NCI-H2029 (cell line): ENCODE data around the gene HBEGF.
A peak's percentile ranks its signal among the peaks of the same experiment; 100 is the strongest.
"Not testable (repeated sequence)": the region's sequence is repeated elsewhere in the genome, so short reads cannot be mapped to it uniquely, and the experiment has no call there.

Experiments used
- DNase-seq: peaks from one replicate; lab custom pipeline; 2025; lab: John Stamatoyannopoulos, UW

Gene HBEGF

GRCh38 chr5:140360681-140361479 lies 14.5 kb upstream of the HBEGF start:
- DNase-seq: no peak

DNA sequence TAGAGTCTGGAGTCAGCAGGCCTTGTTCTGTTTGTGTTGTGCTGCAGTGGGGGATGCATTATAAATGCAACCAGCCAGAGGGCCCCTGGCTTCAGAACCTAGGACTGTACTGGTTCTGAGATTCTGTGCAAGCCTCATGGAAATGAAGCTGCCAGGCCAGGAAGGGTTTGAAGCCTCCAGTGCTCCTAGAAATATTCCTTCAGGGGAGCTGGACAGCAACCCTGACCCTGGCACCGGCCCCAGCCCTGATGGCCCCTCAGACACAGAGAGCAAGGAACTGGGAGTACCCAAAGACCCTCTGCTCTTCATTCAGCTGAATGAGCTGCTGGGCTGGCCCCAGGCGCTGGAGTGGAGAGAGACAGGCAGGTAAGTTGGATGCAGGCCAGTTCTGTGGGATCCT lies 13.7 kb upstream of the HBEGF start, which contains the start of gene SLC4A9:
TSS of gene SLC4A9 (plus strand) at position 94 of the 400 bp plus-strand sequence. CDS start at position 137, 43 bp downstream.
- DNase-seq: no peak

DNA sequence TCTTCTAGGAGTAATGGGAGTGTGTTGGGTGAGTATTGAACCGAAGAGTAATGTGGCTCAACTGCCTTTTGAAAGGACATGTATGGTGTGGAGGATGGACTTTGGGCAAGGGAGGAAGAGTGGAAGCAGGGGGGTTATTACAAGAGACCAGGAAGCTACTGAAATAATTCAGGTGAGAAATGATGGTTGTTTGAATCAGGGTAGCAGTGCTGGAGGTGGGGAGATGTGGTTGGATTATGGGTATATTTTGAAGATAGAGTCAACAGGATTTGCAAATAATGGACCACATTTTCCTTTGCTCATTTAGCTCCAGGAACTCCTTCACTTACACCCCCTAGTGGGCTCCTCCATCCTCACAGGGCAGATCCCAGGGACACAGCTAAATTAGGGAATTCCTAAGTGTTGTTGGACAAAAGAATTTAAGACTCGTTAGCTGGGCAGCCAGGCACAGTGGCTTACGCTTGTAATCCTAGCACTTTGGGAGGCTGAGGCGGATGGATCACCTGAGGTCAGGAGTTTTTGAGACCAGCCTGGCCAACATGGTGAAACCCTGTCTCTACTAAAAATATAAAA lies 12.4 kb upstream of the HBEGF start:
- no peak for DNase-seq

DNA sequence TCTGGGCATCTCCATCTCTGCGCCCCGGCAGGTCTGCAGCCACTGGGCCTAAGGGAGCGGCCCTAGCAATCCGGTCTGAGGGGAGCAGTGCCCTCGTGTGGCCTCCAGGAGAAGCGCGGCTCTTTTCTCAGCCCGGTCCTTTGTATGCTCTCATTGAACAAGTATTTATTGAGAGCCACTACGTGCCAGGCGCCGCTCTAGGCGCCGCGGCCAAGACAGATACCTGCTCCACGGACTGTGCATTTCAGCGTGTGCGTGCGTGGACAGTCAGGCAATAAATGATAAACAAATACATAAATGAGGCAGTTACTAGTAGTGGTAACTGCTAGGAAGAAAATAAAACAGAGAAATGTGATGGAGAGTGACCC lies 11.3 kb upstream of the HBEGF start:
- peak; percentile 79 for DNase-seq

DNA sequence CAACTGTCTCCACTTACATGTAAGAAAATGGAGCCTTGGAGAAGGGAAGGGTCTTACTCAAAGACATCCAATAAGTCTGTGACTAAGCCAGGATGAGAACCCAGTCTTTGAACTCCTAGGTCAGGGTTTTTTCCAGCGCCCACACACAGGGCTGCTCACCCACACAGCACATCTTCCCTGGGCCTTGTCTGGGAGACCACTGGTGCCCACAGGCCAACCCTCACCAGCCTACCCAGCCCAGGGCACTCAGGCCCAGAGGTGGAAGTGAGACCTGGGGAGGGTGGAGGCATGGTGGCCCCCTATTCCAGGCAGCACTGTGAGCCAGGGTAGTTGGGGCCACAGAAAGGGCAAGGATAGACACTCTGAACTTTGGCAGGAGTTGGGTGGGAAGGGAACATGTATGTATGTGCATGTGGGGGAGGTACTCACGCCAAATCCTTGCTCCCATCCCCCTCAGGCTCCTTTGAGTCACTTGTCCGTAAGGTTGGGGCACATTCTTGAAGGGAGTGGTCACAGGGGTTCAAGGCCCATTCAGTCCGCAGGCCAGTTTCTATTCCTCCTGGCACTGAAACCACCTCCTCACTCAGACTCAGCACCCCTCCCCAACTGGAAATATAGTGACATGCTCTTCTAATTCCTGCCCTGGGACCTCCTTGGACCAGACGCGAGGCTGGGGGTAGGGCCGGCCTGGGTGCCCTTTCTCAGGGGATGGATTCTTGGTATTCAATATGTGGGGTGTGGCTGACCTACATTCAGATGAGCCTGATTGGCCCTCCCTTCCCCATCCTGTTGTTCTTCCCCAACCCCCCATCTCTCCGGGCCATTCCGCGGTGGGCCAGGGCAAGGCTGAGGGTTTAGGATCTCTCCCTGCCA lies 10.7 kb upstream of the HBEGF start:
- no peak for DNase-seq

GRCh38 chr5:140355546-140355945 lies 9.1 kb upstream of the HBEGF start:
- DNase-seq: no peak

GRCh38 chr5:140351609-140352334 lies 5.4 kb upstream of the HBEGF start:
- peak; percentile 45 for DNase-seq

DNA sequence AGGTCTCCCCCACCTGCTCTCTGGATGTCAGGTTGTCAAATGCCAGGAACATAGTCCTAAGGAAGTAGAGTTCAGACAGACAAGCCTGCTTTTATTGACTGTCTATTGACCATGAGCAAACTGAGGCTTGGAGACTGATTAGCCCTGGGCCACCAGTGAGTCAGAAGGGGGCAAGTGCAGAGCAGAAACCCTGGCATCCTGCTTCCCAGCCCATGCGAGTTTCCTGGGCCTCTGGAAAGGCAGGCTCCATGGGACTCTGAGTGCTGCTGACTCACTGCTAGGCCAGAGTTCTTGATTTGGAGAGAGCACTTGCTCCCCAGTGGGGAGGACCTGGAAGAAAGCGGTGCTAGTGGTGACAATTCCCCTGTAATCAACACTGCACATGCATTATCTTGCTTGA lies 2.8 kb upstream of the HBEGF start:
- no peak for DNase-seq

DNA sequence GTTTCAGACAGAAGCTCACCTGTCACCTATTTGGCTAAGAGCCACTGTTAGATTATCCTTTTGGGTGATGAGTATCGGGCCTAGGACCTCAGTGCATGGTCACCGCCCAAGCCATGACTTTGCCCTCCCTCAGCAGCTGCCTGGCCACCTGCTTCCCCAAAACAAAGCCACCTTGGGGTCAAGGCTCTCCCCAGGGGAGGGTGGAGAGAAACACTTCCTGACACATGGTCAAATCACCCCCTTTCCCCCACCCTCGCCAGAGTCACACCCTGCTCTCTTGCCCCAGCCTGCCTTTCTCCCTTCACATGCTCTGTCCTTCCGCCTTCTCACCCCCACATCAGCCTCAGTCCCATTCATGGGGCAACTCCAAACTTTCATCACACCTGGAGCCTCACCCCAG lies 1.7 kb upstream of the HBEGF start:
- peak; percentile 44 for DNase-seq

GRCh38 chr5:140347360-140347759 lies 957 bp upstream of the HBEGF start:
- DNase-seq: no peak

DNA sequence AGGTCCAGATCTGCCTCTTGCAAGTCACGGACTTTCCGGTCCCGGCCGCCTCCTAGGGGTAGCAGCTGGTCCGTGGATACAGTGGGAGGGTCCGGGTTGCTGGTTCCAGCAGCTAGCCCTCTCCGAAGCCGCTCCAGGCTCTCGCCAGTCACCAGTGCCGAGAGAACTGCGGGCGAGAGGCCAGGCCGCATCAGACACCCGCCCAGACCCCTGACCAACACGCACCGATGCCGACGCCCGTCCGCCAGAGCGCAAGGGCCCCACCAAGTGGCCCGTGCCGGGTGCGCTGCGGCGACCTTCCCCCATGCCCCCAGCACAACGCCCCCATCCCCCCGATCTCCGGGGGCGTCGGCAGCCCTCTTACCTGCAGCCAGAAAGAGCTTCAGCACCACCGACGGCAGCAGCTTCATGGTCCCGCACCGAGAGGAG lies 470 bp downstream of the HBEGF start:
- peak; percentile 31 for DNase-seq

- no peak for DNase-seq
These were observed 1.6 kb downstream of the HBEGF start for GRCh38 chr5:140344683-140345423.

DNA sequence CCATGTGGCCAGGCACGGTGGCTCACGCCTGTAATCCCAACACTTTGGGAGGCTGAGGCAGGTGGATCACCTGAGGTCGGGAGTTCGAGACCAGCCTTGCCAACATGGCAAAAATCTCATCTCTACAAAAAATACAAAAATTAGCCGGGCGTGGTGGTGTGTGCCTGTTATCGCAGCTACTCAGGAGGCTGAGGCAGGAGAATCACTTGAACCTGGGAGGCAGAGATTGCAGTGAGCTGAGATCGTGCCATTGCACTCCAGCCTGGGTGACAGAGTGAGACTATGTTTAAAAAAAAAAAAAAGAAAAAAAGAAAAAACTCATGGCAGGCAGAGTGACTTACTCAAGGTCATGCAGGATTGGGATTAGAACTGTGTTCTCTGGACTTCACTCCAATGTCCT lies 2.6 kb downstream of the HBEGF start:
- not testable (repeated sequence) for DNase-seq

DNA sequence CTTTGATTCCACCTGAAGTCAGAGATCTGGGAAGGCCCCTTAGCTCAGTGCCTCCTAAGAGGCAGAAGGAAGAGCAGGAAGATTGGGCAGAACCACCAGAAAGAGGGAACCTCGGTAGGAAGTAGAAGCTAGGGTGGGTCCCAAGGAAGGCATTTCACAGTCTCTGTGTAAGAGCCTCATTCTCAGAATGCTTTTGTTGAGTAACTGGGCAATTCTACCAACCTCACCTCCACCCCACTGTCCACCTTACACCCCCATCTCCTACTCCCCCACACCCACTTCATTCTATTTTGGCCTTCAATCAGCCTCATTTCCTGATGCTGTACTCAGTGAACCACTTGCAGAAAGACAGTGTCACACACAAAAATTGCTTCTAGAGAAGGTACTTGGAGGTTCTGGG lies 3.5 kb downstream of the HBEGF start:
- no peak for DNase-seq

- no peak for DNase-seq
These were observed 4.1 kb downstream of the HBEGF start for GRCh38 chr5:140342287-140342686.

DNA sequence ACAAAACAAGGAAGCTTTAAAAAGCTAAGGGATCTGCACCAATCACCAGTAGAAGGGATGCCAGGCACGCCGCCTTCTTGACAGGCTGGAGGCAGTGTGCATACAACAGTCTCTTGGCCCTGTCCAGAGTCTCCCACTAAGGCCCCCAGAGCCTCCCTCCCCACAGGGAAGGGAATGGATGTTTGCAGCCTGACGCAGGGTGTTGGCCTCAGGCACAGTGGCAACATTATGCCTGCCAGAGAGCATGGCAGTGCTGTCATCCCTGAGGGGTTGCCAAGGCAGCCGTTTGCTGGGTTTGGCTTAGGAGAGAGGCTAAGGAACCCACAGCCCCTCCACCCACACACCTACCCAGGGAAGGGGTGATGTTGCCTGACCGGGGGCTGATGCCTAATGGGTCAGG lies 4.8 kb downstream of the HBEGF start:
- DNase-seq: no peak

DNA sequence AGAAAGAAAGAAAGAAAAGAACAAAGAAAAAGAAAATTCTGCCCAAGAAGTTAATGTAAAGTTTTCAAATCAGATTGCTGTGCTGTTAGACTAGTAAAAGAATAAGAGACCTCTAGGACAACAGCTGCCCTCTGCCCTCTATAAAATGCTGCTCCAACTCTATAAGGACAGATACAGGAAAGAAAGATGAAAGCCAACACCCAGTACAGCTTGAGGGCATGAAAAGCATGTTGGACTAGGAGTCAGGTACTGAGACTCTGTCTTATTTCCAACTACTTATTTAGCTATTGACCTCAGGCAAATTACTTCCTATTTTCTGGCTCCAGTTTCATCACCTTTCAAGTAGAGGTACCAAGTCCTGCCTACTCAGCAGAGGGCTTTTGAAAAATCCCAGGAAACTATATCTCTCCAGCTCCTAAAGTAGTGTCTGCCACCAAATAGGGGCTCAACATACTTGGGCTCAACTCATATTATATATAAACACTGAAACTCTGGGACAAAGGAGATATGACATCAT lies 5.7 kb downstream of the HBEGF start:
- DNase-seq: no peak

DNA sequence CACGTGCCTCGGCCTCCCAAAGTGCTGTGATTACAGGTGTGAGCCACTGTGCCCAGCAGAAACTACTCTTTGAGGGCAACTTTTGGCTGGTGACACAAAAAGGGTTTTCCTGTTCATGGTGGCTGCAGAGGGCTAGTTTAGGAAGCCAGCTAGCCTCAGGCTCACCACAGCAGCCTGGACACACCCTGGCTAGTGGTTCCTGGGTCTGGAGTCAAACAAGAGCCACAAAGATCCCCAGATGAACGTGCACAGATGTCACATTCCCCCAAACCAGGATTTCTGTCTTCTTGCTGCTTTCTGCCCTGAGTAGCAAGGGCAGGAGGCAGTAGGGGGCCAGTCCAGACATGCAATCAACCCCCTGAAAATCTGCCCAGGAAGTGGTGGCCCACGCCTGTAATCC lies 6.8 kb downstream of the HBEGF start:
- DNase-seq: no peak

- DNase-seq: no peak
These were observed 7.5 kb downstream of the HBEGF start for GRCh38 chr5:140338908-140339307.

- DNase-seq: no peak
These were observed 8.1 kb downstream of the HBEGF start for GRCh38 chr5:140338336-140338735.

GRCh38 chr5:140337880-140338279 lies 8.5 kb downstream of the HBEGF start:
- no peak for DNase-seq
